ENCODE results near the gene HTR4. TPM values are rescaled to one million over a fixed set of nuclear protein-coding genes. Genes with fewer than 3 reads are reported as not detected.

Gene HTR4
- polyA plus RNA-seq, 1 of the 3 experiments (the other 2 are of a cell fraction), result not detected

DNA sequence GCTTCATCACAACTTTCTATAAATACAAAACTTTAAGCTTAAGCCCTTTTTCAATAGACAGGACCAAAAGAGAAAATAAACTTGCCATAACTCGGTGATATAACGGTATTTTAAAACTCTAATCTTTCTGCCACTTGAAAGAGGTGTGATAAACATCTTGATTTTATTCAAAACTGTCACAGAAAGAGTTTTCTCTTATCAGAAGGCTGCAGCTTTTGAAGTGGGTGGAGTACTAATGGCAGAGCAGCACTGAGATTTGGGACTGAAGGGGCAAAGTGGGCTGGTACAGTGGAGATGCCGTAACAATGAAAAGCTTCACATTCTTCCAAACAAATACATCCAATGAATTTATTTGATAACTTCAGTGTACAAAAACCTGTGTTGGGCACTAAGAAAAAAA is 178.0 kb downstream of the HTR4 start:
- 66% methylated on average over 3 of the region's 3 CpGs for WGBS (ENCODE audit: low lambda C conversion rate)
- Histone ChIP-seq H3K27ac (ENCODE audit: low read depth in 2 of 2, low read length in 1 of 2) (no peak overlapping the region), H3F3A (replicated peaks; ENCODE audit: insufficient read depth) (peaks cover 3% of the 10 kb centered on the region), H3K79me2 (ENCODE audit: insufficient read depth) (no peaks in the 10 kb centered on the region), H3K9ac (no peak overlapping the region), H2AFZ (ENCODE audit: low read depth) (no peak overlapping the region), H3K36me3 (replicated peaks in 1 of 2; ENCODE audit: control insufficient read depth in 1 of 2, insufficient read depth in 2 of 2, low read length in 1 of 2) (no peaks in the 10 kb centered on the region), H3K9me2 (no peaks in the 10 kb centered on the region), H3K4me2 (no peak overlapping the region), H3K9me3 (no peaks in the 10 kb centered on the region), H3K4me3 (ENCODE audit: low read depth in 2 of 2, low read length in 1 of 2) (no peak overlapping the region), H3K4me1 (ENCODE audit: control insufficient read depth in 1 of 2, insufficient read depth in 2 of 2, low read depth in 1 of 2, low read length in 1 of 2) (no peaks in the 10 kb centered on the region), H3K27me3 (ENCODE audit: insufficient read depth) (no peaks in the 10 kb centered on the region), H4K20me1 (ENCODE audit: insufficient read depth) (no peaks in the 10 kb centered on the region)
- DNase-seq, result no peak
- POLR2A ChIA-PET, result no interaction called here
- no peak for TF ChIP-seq RFX5 (IDR thresholded peaks at IDR 0.05; ENCODE audit: low read length)
- TF ChIP-seq, protein P1, sequence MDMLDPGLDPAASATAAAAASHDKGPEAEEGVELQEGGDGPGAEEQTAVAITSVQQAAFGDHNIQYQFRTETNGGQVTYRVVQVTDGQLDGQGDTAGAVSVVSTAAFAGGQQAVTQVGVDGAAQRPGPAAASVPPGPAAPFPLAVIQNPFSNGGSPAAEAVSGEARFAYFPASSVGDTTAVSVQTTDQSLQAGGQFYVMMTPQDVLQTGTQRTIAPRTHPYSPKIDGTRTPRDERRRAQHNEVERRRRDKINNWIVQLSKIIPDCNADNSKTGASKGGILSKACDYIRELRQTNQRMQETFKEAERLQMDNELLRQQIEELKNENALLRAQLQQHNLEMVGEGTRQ (IDR thresholded peaks at IDR 0.05; ENCODE audit: borderline replicate concordance, low read depth, low read length), result no peak
- TF ChIP-seq, protein P2, sequence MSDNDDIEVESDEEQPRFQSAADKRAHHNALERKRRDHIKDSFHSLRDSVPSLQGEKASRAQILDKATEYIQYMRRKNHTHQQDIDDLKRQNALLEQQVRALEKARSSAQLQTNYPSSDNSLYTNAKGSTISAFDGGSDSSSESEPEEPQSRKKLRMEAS (IDR thresholded peaks at IDR 0.05; ENCODE audit: low read depth), result no peak
- no peak for TF ChIP-seq CHD2 (IDR thresholded peaks at IDR 0.05; ENCODE audit: low read length, partially characterized antibody)
- TF ChIP-seq NFIC (IDR thresholded peaks at IDR 0.05; ENCODE audit: borderline replicate concordance), result no peak
- CTCF ChIA-PET, result interaction anchor here (0.6 to 3.4 kb wide), 4 partner anchors 20 to 254 kb away, joined by 3 to 14 read pairs (median 4); no protein-coding TSS in a partner anchor

DNA sequence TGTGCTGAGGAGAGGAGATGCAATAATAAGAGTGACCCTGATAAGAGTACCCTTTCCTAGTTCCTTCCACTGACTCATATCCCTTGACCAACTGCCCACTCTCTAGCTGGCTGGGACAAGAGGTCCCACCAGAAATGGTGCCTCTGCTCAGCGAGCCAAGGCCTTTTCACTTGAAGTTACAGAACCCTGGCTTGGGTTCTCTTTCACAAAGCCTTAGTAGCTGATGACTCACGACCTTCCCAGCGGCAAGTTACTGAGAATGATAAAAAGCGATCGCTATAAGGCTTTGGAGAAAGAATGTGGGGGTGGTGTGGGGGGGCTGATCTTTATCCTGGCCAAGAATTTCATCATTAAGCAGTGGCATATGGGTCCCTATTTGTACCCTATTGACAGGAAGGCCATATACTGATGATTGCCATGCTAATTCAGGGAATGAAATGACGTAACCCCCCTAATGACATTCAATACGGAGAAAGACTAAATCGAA is 180.3 kb downstream of the HTR4 start:
- Histone ChIP-seq H4K20me1 (ENCODE audit: insufficient read depth) (no peaks in the 10 kb centered on the region), H3K4me3 (ENCODE audit: low read depth in 2 of 2, low read length in 1 of 2) (0 out of 4 replicates have a peak overlapping the region, but pooled peaks of 1 of the 2 experiments have one; percentile 8), H3K79me2 (ENCODE audit: insufficient read depth) (no peaks in the 10 kb centered on the region), H3K9me2 (no peaks in the 10 kb centered on the region), H2AFZ (ENCODE audit: low read depth) (no peak overlapping the region), H3K36me3 (replicated peaks in 1 of 2; ENCODE audit: control insufficient read depth in 1 of 2, insufficient read depth in 2 of 2, low read length in 1 of 2) (no peaks in the 10 kb centered on the region), H3K4me1 (ENCODE audit: control insufficient read depth in 1 of 2, insufficient read depth in 2 of 2, low read depth in 1 of 2, low read length in 1 of 2) (peaks cover 3 to 4% of the 10 kb centered on the region in 2 experiments; a peak in 1 of 4 replicates), H3K9ac (no peak overlapping the region), H3K9me3 (no peaks in the 10 kb centered on the region), H3K4me2 (no peak overlapping the region), H3F3A (replicated peaks; ENCODE audit: insufficient read depth) (peaks cover 25% of the 10 kb centered on the region), H3K27ac (ENCODE audit: low read depth in 2 of 2, low read length in 1 of 2) (peak overlapping the region in 1 of 2 experiments; percentile 73; a peak in 2 of 4 replicates), H3K27me3 (ENCODE audit: insufficient read depth) (no peaks in the 10 kb centered on the region)
- POLR2A ChIA-PET, result no interaction called here
- TF ChIP-seq, protein P1 (IDR thresholded peaks at IDR 0.05; ENCODE audit: borderline replicate concordance, low read depth, low read length), result no peak
- TF ChIP-seq RCOR1 (IDR thresholded peaks at IDR 0.05; ENCODE audit: low read length) (no peak), FOSL2 (IDR thresholded peaks at IDR 0.05; ENCODE audit: borderline replicate concordance, low read depth) (peak; percentile 24; the same call in 1 of the 2 replicates), TCF12 (IDR thresholded peaks at IDR 0.05) (no peak), RAD21 (IDR thresholded peaks at IDR 0.05; ENCODE audit: low read length) (no peak), SIN3A (IDR thresholded peaks at IDR 0.05; ENCODE audit: borderline replicate concordance, low read depth, low read length) (no peak), MXI1 (IDR thresholded peaks at IDR 0.05; ENCODE audit: low read depth, low read length) (no peak), NFIC (IDR thresholded peaks at IDR 0.05; ENCODE audit: borderline replicate concordance) (peak; percentile 16; the same call in 1 of the 2 replicates), FOXM1 (IDR thresholded peaks at IDR 0.05; ENCODE audit: low read depth) (no peak), JUND (IDR thresholded peaks at IDR 0.05) (peak; percentile 36)
- TF ChIP-seq, protein P3, sequence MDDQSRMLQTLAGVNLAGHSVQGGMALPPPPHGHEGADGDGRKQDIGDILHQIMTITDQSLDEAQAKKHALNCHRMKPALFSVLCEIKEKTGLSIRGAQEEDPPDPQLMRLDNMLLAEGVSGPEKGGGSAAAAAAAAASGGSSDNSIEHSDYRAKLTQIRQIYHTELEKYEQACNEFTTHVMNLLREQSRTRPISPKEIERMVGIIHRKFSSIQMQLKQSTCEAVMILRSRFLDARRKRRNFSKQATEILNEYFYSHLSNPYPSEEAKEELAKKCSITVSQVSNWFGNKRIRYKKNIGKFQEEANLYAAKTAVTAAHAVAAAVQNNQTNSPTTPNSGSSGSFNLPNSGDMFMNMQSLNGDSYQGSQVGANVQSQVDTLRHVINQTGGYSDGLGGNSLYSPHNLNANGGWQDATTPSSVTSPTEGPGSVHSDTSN (IDR thresholded peaks at IDR 0.05), result no peak
- TF ChIP-seq, protein P4, sequence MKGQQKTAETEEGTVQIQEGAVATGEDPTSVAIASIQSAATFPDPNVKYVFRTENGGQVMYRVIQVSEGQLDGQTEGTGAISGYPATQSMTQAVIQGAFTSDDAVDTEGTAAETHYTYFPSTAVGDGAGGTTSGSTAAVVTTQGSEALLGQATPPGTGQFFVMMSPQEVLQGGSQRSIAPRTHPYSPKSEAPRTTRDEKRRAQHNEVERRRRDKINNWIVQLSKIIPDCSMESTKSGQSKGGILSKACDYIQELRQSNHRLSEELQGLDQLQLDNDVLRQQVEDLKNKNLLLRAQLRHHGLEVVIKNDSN (IDR thresholded peaks at IDR 0.05; ENCODE audit: borderline replicate concordance, low read depth), result no peak
- 67% methylated on average over 8 of the region's 8 CpGs for WGBS (ENCODE audit: low lambda C conversion rate)
- DNase-seq, result no peak
- CTCF ChIA-PET, result interaction anchor here (0.7 kb wide), 1 partner anchor 561 kb away, joined by 3 read pairs; no protein-coding TSS in a partner anchor

Measured in SK-N-SH (cell line).